T-helper 1 cell treated with Interleukin-12 subunit alpha and Interleukin-12 subunit beta and Interleukin-4 antibody, amounts not matched to agents 30 ng/mL and 1 ng/mL, for 36 hours (primary cell): ENCODE results near the gene KCNC1. TPM values are rescaled to one million over a fixed set of nuclear protein-coding genes. Genes with fewer than 3 reads are reported as not detected.

Experiments used
- intact Hi-C: fragments of 100-400 bp; cut with micrococcal nuclease; formaldehyde crosslinking; loops from one replicate; pipeline ENCODE4 v1.15.1; 2024
- total RNA-seq: library from RNA; stranded (reverse); gene quantifications from 2 replicates; pipeline ENCODE4 v1.2.3, GENCODE V29; 2022

KCNC1 gene
- total RNA-seq, 1 donor from 2014 or later: not detected

- intact Hi-C loops: no loop called here
These were observed 53.5 kb downstream of the KCNC1 start for GRCh38 chr11:17788084-17788483.

GRCh38 chr11:17790453-17790852 lies 55.9 kb downstream of the KCNC1 start:
- intact Hi-C loops: no loop called here

GRCh38 chr11:17791144-17791543 lies 56.6 kb downstream of the KCNC1 start:
- intact Hi-C loops: no loop called here

- intact Hi-C loops: no loop called here
These were observed 57.6 kb downstream of the KCNC1 start for GRCh38 chr11:17792161-17792560.

- intact Hi-C loops: no loop called here
These were observed 59.1 kb downstream of the KCNC1 start for GRCh38 chr11:17793642-17794170.

- intact Hi-C loops: no loop called here
These were observed 60.4 kb downstream of the KCNC1 start for GRCh38 chr11:17794981-17795380.

GRCh38 chr11:17796154-17796553 lies 61.6 kb downstream of the KCNC1 start:
- intact Hi-C loops: no loop called here

- intact Hi-C loops: no loop called here
These were observed 63.7 kb downstream of the KCNC1 start for GRCh38 chr11:17798253-17798652.

GRCh38 chr11:17798716-17799115 lies 64.1 kb downstream of the KCNC1 start:
- intact Hi-C loops: no loop called here

GRCh38 chr11:17799147-17799546 lies 64.6 kb downstream of the KCNC1 start:
- intact Hi-C loops: no loop called here

- intact Hi-C loops: no loop called here
These were observed 66.6 kb downstream of the KCNC1 start for GRCh38 chr11:17801166-17801565.

GRCh38 chr11:17802491-17802890 lies 67.9 kb downstream of the KCNC1 start:
- intact Hi-C loops: no loop called here

GRCh38 chr11:17803754-17804334 lies 69.3 kb downstream of the KCNC1 start:
- intact Hi-C loops: no loop called here

- intact Hi-C loops: no loop called here
These were observed 70.5 kb downstream of the KCNC1 start for GRCh38 chr11:17805043-17805442.

GRCh38 chr11:17805873-17806272 lies 71.3 kb downstream of the KCNC1 start:
- intact Hi-C loops: no loop called here

GRCh38 chr11:17807034-17807433 lies 72.5 kb downstream of the KCNC1 start:
- intact Hi-C loops: no loop called here

GRCh38 chr11:17810041-17810440 lies 75.5 kb downstream of the KCNC1 start:
- intact Hi-C loops: no loop called here

- intact Hi-C loops: no loop called here
These were observed 76.2 kb downstream of the KCNC1 start for GRCh38 chr11:17810746-17811145.

GRCh38 chr11:17811352-17811751 lies 76.8 kb downstream of the KCNC1 start:
- intact Hi-C loops: no loop called here

- intact Hi-C loops: no loop called here
These were observed 77.7 kb downstream of the KCNC1 start for GRCh38 chr11:17812091-17812864.

- intact Hi-C loops: no loop called here
These were observed 78.2 kb downstream of the KCNC1 start for GRCh38 chr11:17812865-17813187.

GRCh38 chr11:17813391-17814059 lies 78.9 kb downstream of the KCNC1 start:
- intact Hi-C loops: no loop called here
